GM19455 (cell line): ENCODE data around the gene LMBRD1.
"Not testable (repeated sequence)": the region's sequence is repeated elsewhere in the genome, so short reads cannot be mapped to it uniquely, and the experiment has no call there.

ENCODE experiments used
- ATAC-seq: cut with Tn5 transposase; IDR thresholded peaks from one replicate; pipeline ENCODE4 v1.9.1; 2021; ENCODE audit not compliant: unreplicated experiment

Gene LMBRD1

GRCh38 chr6:69796642-69797390, at the start of gene LMBRD1:
TSS of gene LMBRD1 (minus strand) at chr6:69797010. CDS start at chr6:69796881, 129 bp downstream.
- peak; percentile 95 for ATAC-seq

DNA sequence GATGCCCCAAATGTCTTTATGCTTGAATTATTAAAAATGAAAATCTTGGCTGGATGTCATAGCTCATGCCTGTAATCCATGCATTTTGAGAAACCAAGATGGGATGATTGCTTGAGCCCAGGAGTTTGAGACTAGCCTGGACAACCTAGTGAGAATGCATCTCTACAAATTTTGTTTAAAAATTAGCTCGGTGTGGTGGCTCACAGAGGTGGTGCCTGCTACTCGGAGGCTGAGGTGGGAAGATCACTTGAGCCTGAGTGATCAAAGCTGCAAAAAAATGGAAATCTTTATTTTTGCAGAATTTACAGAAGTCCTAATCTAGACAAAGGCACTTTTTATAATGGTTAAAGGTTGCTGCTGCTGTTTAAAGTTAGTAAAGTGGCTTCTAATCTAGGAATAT, 49.5 kb upstream of the LMBRD1 start:
- no peak for ATAC-seq

- ATAC-seq: no peak
Measured at GRCh38 chr6:69843189-69843588, 46.4 kb upstream of the LMBRD1 start.

GRCh38 chr6:69841862-69842261, 45.1 kb upstream of the LMBRD1 start:
- no peak for ATAC-seq

GRCh38 chr6:69835414-69836179, 38.8 kb upstream of the LMBRD1 start:
- peak; percentile 78 for ATAC-seq

DNA sequence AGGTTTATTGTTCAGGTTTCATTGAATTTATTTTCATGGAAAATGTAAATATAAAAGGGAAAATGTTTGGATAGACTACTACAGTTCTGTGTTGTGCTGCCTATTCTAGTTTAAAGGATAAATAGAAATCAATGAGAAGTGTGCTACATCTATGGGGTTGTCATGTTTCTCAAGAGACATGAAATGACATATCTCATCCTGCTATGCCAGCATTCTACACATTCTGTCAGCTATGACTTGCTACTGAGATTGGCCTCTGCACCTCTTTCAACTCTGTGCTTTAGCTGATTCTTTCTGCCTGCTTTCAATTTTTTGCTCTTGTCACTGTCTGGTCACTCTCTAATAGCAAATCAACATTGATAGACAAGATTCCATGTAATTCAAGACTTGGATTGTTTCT, 35.7 kb upstream of the LMBRD1 start:
- ATAC-seq: no peak

DNA sequence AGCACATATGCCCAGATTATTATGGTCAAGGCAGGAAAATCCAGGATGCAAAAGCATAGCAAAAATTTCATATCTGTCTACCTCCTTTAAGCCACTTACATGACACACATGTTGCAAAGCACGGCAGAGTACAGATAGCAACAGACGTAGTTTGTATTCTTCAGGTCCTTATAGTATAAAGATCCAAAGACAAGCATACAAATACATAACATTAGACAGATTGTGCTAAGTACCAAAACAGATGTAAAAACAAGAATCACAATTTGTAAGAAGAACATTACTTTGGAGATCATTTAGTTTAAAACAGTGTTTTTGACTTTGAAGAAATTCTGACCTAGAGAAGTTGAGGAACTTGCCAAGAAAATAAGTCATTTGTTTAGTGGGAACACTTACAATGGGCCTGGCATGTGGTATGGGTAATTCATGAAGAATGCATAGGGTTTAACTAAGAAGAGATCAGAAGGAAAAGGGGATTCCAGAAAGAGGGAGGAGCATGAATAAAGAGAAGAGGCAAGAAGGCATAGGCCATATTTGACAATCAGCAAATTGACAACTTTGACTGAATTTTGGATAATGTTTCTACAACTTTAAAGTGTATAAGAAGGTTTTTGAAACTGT, 30.6 kb upstream of the LMBRD1 start:
- ATAC-seq: no peak

- no peak for ATAC-seq
Measured at GRCh38 chr6:69825904-69826303, 29.1 kb upstream of the LMBRD1 start.

DNA sequence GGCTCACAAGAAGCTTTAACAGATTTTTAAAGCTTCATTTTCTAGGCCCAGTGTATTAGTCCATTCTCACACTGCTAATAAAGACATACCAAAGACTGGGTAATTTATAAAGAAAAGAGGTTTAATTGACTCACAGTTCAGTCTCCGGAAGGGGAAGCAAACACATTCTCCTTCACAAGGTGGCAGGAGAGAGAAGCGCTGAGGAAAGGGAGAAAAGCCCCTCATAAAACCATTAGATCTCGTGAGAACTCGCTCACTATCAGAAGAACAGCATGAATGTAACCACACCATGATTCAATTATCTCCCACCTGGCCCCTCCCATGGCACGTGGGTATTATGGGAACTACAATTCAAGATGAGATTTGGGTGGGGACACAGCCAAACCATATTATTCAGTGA, 27.5 kb upstream of the LMBRD1 start:
- ATAC-seq: not testable (repeated sequence)

DNA sequence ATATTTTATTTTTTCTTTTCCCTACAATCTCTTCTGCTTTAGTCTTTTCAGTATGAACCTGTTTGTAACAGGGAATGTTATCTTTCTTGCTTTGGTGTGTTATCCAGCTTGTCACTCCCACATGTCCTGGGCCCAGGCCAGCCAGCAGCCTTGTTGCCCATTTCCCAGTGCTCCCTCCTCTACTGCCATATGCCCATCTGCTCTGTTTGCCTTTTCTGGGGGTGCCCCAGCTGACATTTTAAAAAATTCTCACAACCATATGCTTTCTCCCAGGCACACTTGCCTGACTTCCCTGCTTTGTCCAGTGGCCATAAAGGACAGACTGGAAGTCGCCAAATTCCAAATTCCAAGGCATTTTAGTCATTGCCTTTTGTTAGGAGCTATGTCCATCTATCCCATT, 23.6 kb upstream of the LMBRD1 start:
- no peak for ATAC-seq

DNA sequence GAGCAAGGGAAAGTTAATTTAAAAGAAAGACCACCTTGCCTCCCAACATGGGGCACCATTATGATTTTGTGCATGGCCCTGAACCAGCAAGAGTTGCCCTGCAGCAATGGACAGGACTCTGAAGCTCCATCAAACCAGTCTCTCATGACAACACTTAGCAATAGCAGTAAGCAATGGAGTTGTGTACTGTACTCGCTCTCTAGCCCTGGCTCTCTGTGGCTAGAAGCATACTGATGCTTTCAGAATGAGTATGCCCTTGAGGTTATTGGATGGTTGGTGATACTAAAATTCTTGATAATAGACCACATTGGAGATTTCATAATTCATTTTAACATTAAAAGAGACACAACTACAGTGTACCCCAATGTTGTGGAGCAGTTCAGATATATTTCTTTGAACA, 23.2 kb upstream of the LMBRD1 start:
- ATAC-seq: no peak

GRCh38 chr6:69819138-69819537, 22.3 kb upstream of the LMBRD1 start:
- ATAC-seq: no peak

- no peak for ATAC-seq
Measured at GRCh38 chr6:69818223-69818930, 21.6 kb upstream of the LMBRD1 start.

GRCh38 chr6:69817358-69817757, 20.5 kb upstream of the LMBRD1 start:
- ATAC-seq: no peak

DNA sequence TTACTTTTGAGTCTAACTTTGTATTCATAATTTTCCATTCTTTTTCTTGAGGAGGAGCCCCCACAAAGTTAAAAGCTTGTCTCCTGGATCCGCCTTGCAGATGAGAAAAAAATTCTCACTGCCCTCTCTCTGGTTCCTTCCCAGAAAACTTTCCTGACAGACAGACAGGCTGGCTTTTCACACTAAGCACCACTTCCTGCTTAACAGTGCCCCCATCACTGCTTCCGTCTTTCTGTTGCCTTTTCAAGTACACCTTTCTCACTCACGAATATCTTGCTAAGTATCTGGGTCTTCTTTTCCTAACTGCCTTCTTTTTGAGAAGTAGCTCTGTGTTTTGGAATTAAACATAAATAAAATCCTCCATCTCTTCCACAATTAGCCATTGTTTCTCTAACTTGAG, 19.8 kb upstream of the LMBRD1 start:
- no peak for ATAC-seq

GRCh38 chr6:69816026-69816425, 19.2 kb upstream of the LMBRD1 start:
- peak; percentile 70 for ATAC-seq

DNA sequence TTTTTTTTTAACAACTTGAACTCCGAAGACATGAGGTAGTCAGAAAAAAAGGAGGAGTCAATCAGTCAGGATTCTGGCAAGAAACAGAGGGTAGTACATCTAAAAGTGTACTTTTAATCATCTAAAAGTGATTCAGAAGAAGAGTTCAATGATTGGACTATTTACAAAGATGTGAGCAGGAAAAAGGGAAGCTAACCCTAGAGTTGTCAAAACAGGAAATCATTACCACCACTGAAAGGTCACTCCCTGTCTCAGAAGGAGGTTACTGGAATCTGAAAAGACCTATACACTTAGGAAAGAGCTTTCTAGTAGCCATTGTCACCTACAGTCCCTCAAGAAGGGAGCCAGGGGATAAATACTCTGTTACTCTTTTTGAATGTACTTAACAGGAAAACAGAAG, 16.7 kb upstream of the LMBRD1 start:
- ATAC-seq: no peak

DNA sequence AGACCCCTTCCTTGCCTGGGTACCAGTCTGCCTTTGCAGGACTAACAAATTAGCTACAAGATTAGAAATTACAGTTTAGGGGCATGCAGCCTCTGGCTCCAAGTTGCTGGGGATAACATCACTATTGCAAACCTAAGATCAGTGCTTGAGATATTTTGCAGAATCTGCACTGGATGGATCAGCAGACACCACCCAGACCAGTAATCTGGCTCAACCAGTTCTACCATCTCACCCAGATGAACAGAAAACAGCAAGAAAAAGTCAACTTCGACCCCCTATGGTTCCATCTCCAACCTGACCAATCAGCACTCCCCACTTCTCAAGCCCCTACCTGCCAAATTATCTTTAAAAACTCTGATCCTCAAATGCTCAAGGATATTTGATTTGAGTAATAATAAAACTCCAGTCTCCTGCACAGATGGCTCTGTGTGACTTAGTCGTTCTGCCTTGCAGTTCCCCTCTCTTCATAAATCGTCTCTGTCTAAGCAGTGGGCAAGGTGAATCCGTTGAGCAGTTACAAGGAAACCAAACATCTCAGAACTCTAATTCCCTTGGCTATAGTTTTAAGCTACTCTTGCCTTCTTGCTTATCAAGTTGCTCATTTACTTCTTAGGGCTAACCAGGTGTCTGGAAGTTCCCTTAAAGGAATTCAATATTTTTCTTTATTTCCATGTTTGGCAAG, 16.1 kb upstream of the LMBRD1 start:
- ATAC-seq: no peak

- no peak for ATAC-seq
Measured at GRCh38 chr6:69802995-69803394, 6.2 kb upstream of the LMBRD1 start.

DNA sequence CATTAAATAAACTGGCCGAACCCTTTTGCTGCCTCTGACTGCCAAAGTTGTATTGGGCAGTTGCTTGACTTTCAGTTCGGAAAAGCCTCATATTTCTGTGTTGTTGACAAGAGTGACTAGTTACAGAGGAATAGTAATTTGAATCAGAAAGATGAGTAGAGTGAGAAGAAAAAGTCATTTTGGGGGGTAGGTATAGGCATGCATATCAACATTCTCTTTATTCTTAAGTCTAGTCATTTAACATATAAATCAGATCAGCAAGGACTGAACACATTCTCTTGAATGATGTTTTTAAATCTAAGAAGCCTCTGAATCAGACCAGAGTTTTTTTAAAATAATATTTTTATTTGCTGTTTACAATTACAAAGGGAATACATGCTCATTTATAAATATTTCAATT, 4.9 kb upstream of the LMBRD1 start:
- no peak for ATAC-seq

- ATAC-seq: no peak
Measured at GRCh38 chr6:69801225-69801624, 4.4 kb upstream of the LMBRD1 start.
